NCI-H748 treated with DMSO at 0.1 percent for 48 hours (cell line): Measurements from ENCODE around the gene KRT3.

Source experiments
- DNase-seq: peaks from one replicate; lab custom pipeline; 2025; lab: John Stamatoyannopoulos, UW

The KRT3 gene

GRCh38 chr12:52827499-52828090 is 31.7 kb upstream of the KRT3 start:
- no peak for DNase-seq

- DNase-seq: no peak
Observed at GRCh38 chr12:52826611-52827498, 30.9 kb upstream of the KRT3 start.

GRCh38 chr12:52825961-52826360 is 30.0 kb upstream of the KRT3 start:
- DNase-seq: no peak

GRCh38 chr12:52824741-52825410 is 29.0 kb upstream of the KRT3 start:
- DNase-seq: no peak

- DNase-seq: no peak
Observed at GRCh38 chr12:52823761-52824450, 28.0 kb upstream of the KRT3 start.

GRCh38 chr12:52822771-52823510 is 27.0 kb upstream of the KRT3 start:
- no peak for DNase-seq

- no peak for DNase-seq
Observed at GRCh38 chr12:52821826-52822660, 26.1 kb upstream of the KRT3 start.

- DNase-seq: no peak
Observed at GRCh38 chr12:52821071-52821730, 25.3 kb upstream of the KRT3 start.

- no peak for DNase-seq
Observed at GRCh38 chr12:52820521-52820920, 24.6 kb upstream of the KRT3 start.

GRCh38 chr12:52819731-52820510 is 24.0 kb upstream of the KRT3 start:
- no peak for DNase-seq

- no peak for DNase-seq
Observed at GRCh38 chr12:52818887-52819420, 23.0 kb upstream of the KRT3 start.

GRCh38 chr12:52818388-52818787 is 22.5 kb upstream of the KRT3 start:
- peak; percentile 24 for DNase-seq

GRCh38 chr12:52817699-52818238 is 21.9 kb upstream of the KRT3 start:
- DNase-seq: no peak

- no peak for DNase-seq
Observed at GRCh38 chr12:52817003-52817698, 21.2 kb upstream of the KRT3 start.

GRCh38 chr12:52815676-52816588 is 20.0 kb upstream of the KRT3 start:
- no peak for DNase-seq

- no peak for DNase-seq
Observed at GRCh38 chr12:52815161-52815560, 19.2 kb upstream of the KRT3 start.

GRCh38 chr12:52814710-52815155 is 18.8 kb upstream of the KRT3 start:
- no peak for DNase-seq
